Transverse colon (tissue), 4 donors: ENCODE data around the gene FAM186B.

Source experiments
- POLR2AphosphoS5 ChIP-seq, 3 donors: sonication (generic); formaldehyde crosslinking; IDR thresholded peaks; one replicate each; pipeline ENCODE4 v1.6.1; 2016; ENCODE audit warnings: antibody characterized with exemption in 3 of 3
- TF ChIP-seq, protein P1 (sequence below), 5 experiments: fragments of 200-600 bp in 3 of 5; fragments of 450-650 bp in 2 of 5; sonication (generic) in 3 of 5; IDR thresholded peaks; 1 replicate in 2 of 5; 2 replicates in 3 of 5; pipeline ENCODE4 v1.5.1; 2016 to 2017; ENCODE audit warnings: antibody characterized with exemption in 5 of 5, inconsistent platforms in 3 of 5, mild to moderate bottlenecking in 2 of 5, moderate library complexity in 1 of 5

GRCh38 chr12:49555631-49556390, 49.6 kb downstream of the FAM186B start:
- no peak for TF ChIP-seq POLR2AphosphoS5 (IDR thresholded peaks at IDR 0.05)
- TF ChIP-seq, protein P1, sequence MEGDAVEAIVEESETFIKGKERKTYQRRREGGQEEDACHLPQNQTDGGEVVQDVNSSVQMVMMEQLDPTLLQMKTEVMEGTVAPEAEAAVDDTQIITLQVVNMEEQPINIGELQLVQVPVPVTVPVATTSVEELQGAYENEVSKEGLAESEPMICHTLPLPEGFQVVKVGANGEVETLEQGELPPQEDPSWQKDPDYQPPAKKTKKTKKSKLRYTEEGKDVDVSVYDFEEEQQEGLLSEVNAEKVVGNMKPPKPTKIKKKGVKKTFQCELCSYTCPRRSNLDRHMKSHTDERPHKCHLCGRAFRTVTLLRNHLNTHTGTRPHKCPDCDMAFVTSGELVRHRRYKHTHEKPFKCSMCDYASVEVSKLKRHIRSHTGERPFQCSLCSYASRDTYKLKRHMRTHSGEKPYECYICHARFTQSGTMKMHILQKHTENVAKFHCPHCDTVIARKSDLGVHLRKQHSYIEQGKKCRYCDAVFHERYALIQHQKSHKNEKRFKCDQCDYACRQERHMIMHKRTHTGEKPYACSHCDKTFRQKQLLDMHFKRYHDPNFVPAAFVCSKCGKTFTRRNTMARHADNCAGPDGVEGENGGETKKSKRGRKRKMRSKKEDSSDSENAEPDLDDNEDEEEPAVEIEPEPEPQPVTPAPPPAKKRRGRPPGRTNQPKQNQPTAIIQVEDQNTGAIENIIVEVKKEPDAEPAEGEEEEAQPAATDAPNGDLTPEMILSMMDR (IDR thresholded peaks at IDR 0.05) = no peak
